ENCODE data around the gene MAP1LC3A.

MAP1LC3A gene

GRCh38 chr20:34571753-34572152, 13.2 kb downstream of the MAP1LC3A start:
- Histone ChIP-seq H3K27ac (no peak overlapping the region), H3K4me3 (no peak overlapping the region), H3K9me3 (ENCODE audit: low read depth, low read length) (no peaks in the 10 kb centered on the region), H3K36me3 (ENCODE audit: insufficient read depth, low read length) (no peaks in the 10 kb centered on the region; the same call in 1 of the 2 replicates), H3K9ac (ENCODE audit: insufficient read length) (no peak overlapping the region)
- TF ChIP-seq POLR2AphosphoS5 (IDR thresholded peaks at IDR 0.05; ENCODE audit: borderline replicate concordance, low read depth, low read length) = no peak
- TF ChIP-seq EZH2 (IDR thresholded peaks at IDR 0.05) = no peak
- TF ChIP-seq FOXP2 (optimal IDR thresholded peaks at IDR 0.05; ENCODE audit: control extremely low read depth, extremely low read length, insufficient read depth) = no peak
- no peak for DNase-seq (ENCODE audit: low read depth, low spot score)

DNA sequence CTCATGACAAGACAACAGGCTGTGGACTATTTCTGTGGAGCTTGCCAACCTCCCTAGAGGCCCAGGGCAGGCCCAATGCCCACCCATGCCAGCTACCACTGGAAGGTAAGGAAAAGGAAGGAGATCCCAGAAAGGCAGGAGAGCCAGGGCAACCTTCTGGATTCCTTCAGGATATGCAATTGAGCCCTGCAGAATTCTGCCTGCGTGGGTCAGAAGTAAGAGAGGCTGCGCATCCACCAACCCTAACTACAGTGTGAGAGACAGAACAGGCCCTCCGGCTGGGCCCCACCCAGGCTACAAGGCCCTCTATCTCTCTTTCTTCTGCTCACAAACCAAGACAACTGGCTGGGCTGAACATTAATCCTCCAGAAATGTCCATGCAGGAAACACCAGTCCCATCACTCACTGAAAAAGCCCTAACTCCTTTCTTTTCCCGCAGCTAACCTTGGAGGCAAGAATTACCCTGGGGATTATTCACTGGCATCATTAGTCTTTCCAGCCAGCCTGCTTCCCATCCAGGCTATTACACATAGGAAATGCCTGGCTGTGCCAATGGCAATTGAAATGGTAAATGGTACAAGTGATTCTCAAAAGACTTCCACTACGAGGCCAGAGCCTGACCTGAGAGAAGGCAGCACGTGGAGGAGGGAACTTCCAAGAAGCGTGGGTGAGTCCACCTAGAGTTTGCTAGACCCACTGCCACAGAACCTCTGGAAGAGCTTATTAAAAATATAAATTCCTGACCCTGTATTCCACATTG, 15.2 kb downstream of the MAP1LC3A start:
- H3K4me3 ChIP-seq = no peak overlapping the region
- H3K36me3 ChIP-seq (ENCODE audit: insufficient read depth, low read length) = no peaks in the 10 kb centered on the region; the same call in 1 of the 2 replicates
- no peak overlapping the region for H3K9ac ChIP-seq (ENCODE audit: insufficient read length)
- DNase-seq (ENCODE audit: low read depth, low spot score) = no peak
- no peak overlapping the region for H3K27ac ChIP-seq
- H3K9me3 ChIP-seq (ENCODE audit: low read depth, low read length) = no peaks in the 10 kb centered on the region
- TF ChIP-seq EZH2 (IDR thresholded peaks at IDR 0.05) (no peak), FOXP2 (optimal IDR thresholded peaks at IDR 0.05; ENCODE audit: control extremely low read depth, extremely low read length, insufficient read depth) (no peak), POLR2AphosphoS5 (IDR thresholded peaks at IDR 0.05; ENCODE audit: borderline replicate concordance, low read depth, low read length) (no peak)

GRCh38 chr20:34574426-34574825, 15.9 kb downstream of the MAP1LC3A start:
- no peak overlapping the region for H3K9ac ChIP-seq (ENCODE audit: insufficient read length)
- H3K9me3 ChIP-seq (ENCODE audit: low read depth, low read length) = no peaks in the 10 kb centered on the region
- TF ChIP-seq FOXP2 (optimal IDR thresholded peaks at IDR 0.05; ENCODE audit: control extremely low read depth, extremely low read length, insufficient read depth) (no peak), POLR2AphosphoS5 (IDR thresholded peaks at IDR 0.05; ENCODE audit: borderline replicate concordance, low read depth, low read length) (no peak), EZH2 (IDR thresholded peaks at IDR 0.05) (no peak)
- H3K27ac ChIP-seq = no peak overlapping the region
- H3K36me3 ChIP-seq (ENCODE audit: insufficient read depth, low read length) = no peaks in the 10 kb centered on the region; the same call in 1 of the 2 replicates
- H3K4me3 ChIP-seq = no peak overlapping the region
- no peak for DNase-seq (ENCODE audit: low read depth, low spot score)

- TF ChIP-seq EZH2 (IDR thresholded peaks at IDR 0.05) = no peak
- TF ChIP-seq POLR2AphosphoS5 (IDR thresholded peaks at IDR 0.05; ENCODE audit: borderline replicate concordance, low read depth, low read length) = no peak
- no peak for TF ChIP-seq FOXP2 (optimal IDR thresholded peaks at IDR 0.05; ENCODE audit: control extremely low read depth, extremely low read length, insufficient read depth)
- H3K27ac ChIP-seq = no peak overlapping the region
- no peaks in the 10 kb centered on the region; the same call in 1 of the 2 replicates for H3K36me3 ChIP-seq (ENCODE audit: insufficient read depth, low read length)
- no peak for DNase-seq (ENCODE audit: low read depth, low spot score)
- no peaks in the 10 kb centered on the region for H3K9me3 ChIP-seq (ENCODE audit: low read depth, low read length)
- no peak overlapping the region for H3K9ac ChIP-seq (ENCODE audit: insufficient read length)
- no peak overlapping the region for H3K4me3 ChIP-seq
Measured at GRCh38 chr20:34574861-34575260, 16.3 kb downstream of the MAP1LC3A start.

GRCh38 chr20:34575271-34575670, 16.8 kb downstream of the MAP1LC3A start:
- no peaks in the 10 kb centered on the region for H3K9me3 ChIP-seq (ENCODE audit: low read depth, low read length)
- H3K36me3 ChIP-seq (ENCODE audit: insufficient read depth, low read length) = no peaks in the 10 kb centered on the region; the same call in 1 of the 2 replicates
- no peak for DNase-seq (ENCODE audit: low read depth, low spot score)
- H3K27ac ChIP-seq = no peak overlapping the region
- H3K9ac ChIP-seq (ENCODE audit: insufficient read length) = no peak overlapping the region
- no peak for TF ChIP-seq FOXP2 (optimal IDR thresholded peaks at IDR 0.05; ENCODE audit: control extremely low read depth, extremely low read length, insufficient read depth)
- no peak for TF ChIP-seq POLR2AphosphoS5 (IDR thresholded peaks at IDR 0.05; ENCODE audit: borderline replicate concordance, low read depth, low read length)
- no peak for TF ChIP-seq EZH2 (IDR thresholded peaks at IDR 0.05)
- H3K4me3 ChIP-seq = no peak overlapping the region

- DNase-seq (ENCODE audit: low read depth, low spot score) = no peak
- Histone ChIP-seq H3K9me3 (ENCODE audit: low read depth, low read length) (no peaks in the 10 kb centered on the region), H3K9ac (ENCODE audit: insufficient read length) (no peak overlapping the region), H3K27ac (no peak overlapping the region), H3K4me3 (no peak overlapping the region), H3K36me3 (ENCODE audit: insufficient read depth, low read length) (no peaks in the 10 kb centered on the region; the same call in 1 of the 2 replicates)
- TF ChIP-seq FOXP2 (optimal IDR thresholded peaks at IDR 0.05; ENCODE audit: control extremely low read depth, extremely low read length, insufficient read depth) (no peak), EZH2 (IDR thresholded peaks at IDR 0.05) (no peak), POLR2AphosphoS5 (IDR thresholded peaks at IDR 0.05; ENCODE audit: borderline replicate concordance, low read depth, low read length) (no peak)
Measured at GRCh38 chr20:34575756-34576155, 17.2 kb downstream of the MAP1LC3A start.

DNA sequence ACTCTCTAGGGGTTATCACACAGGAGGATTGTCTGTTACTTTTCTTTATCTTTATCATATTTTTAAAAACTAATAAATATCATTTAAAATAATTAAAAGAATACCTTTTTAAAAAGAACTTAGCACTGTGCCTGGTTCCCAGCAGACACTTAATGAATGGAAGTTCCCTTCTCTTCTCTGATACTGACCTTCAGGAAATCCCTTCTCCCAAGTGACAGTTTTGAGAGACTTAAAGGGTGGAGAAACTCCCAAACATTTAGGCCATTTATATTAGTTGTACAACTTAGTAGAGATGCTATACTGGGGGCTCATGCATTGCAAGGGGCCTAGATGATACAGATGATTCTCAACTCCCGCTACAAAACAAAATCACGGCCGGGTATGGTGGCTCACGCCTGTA, 18.5 kb downstream of the MAP1LC3A start:
- no peak overlapping the region for H3K9ac ChIP-seq (ENCODE audit: insufficient read length)
- no peaks in the 10 kb centered on the region; the same call in 1 of the 2 replicates for H3K36me3 ChIP-seq (ENCODE audit: insufficient read depth, low read length)
- no peak for TF ChIP-seq FOXP2 (optimal IDR thresholded peaks at IDR 0.05; ENCODE audit: control extremely low read depth, extremely low read length, insufficient read depth)
- TF ChIP-seq EZH2 (IDR thresholded peaks at IDR 0.05) = no peak
- no peak for TF ChIP-seq POLR2AphosphoS5 (IDR thresholded peaks at IDR 0.05; ENCODE audit: borderline replicate concordance, low read depth, low read length)
- no peak overlapping the region for H3K27ac ChIP-seq
- H3K4me3 ChIP-seq = no peak overlapping the region
- H3K9me3 ChIP-seq (ENCODE audit: low read depth, low read length) = no peaks in the 10 kb centered on the region
- no peak for DNase-seq (ENCODE audit: low read depth, low spot score)

DNA sequence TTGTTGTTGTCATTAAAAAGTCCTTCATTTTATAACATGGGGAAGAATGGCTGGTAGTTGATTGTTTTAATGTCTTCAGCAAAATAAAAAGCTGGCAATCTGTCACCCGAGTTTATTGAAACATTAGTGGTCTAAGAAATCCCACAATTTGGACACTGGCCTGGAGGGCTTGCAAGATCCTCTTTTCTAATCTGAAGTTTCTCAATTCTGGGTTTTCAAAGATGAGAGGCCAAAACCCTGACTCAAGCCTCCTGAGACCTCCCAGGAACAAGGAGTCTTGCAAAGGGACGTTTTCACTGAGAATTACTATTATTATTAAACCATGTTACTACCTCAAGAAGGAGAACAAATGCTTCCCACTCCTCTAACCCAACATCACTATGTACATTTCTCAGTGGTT, 19.5 kb downstream of the MAP1LC3A start:
- H3K9me3 ChIP-seq (ENCODE audit: low read depth, low read length) = no peaks in the 10 kb centered on the region
- H3K9ac ChIP-seq (ENCODE audit: insufficient read length) = no peak overlapping the region
- H3K27ac ChIP-seq = no peak overlapping the region
- H3K4me3 ChIP-seq = no peak overlapping the region
- DNase-seq (ENCODE audit: low read depth, low spot score) = no peak
- H3K36me3 ChIP-seq (ENCODE audit: insufficient read depth, low read length) = no peaks in the 10 kb centered on the region; the same call in 1 of the 2 replicates
- TF ChIP-seq POLR2AphosphoS5 (IDR thresholded peaks at IDR 0.05; ENCODE audit: borderline replicate concordance, low read depth, low read length) = no peak
- no peak for TF ChIP-seq FOXP2 (optimal IDR thresholded peaks at IDR 0.05; ENCODE audit: control extremely low read depth, extremely low read length, insufficient read depth)
- TF ChIP-seq EZH2 (IDR thresholded peaks at IDR 0.05) = no peak
